HG03095 (cell line): Measurements from ENCODE around the gene LRCOL1.
"Not testable (repeated sequence)": the region's sequence is repeated elsewhere in the genome, so short reads cannot be mapped to it uniquely, and the experiment has no call there.

Experiments used
- ATAC-seq: cut with Tn5 transposase; IDR thresholded peaks from one replicate; pipeline ENCODE4 v1.9.1; 2021; ENCODE audit warnings: moderate library complexity; ENCODE audit not compliant: unreplicated experiment

Gene LRCOL1

DNA sequence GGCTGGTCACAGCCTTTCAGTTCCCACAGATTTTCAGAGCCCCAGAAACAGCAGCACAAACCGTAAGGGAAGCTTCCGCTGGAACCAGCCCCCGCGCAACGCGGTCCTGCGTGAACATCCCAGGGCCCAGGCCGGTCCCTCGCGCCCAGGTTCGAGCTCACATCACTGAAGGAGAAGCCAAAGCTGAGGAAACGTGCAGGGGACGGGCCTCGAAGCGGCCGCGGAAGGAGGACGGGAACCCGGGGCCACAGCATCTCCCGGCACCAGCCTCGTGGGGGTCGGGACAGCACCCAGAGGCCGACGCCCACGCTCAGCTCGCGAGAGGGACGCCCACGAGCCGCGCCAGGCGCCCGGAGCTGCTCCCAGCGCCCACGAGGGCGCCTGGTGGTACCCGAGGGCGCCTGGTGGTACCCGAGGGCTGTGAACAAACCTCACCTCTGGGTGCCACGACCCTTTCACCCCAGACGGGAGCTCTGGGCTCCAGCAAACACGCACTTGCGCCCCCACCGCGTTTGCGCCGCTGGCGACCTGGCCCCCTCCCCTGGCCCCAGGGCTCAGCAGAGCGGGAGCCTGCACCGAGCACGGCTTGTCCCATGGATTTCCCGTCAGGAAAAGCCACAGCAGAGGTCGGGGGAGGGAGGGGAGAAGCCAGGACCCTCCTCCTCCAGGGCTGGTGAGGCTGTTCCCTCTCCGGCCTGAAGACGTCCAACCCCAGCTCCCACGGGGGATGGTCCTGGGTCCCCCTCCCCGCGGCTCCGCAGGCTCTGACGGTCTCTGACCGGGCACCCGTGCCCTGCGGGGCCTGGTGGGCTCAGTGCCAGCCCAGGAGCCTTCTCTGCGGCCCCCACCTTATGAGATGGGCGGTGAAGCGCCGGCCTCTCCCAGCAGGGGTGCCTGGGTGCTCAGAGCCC lies 6.9 kb downstream of the LRCOL1 start:
- ATAC-seq: no peak

- no peak for ATAC-seq
Measured at GRCh38 chr12:132602572-132603239, 7.7 kb downstream of the LRCOL1 start.

DNA sequence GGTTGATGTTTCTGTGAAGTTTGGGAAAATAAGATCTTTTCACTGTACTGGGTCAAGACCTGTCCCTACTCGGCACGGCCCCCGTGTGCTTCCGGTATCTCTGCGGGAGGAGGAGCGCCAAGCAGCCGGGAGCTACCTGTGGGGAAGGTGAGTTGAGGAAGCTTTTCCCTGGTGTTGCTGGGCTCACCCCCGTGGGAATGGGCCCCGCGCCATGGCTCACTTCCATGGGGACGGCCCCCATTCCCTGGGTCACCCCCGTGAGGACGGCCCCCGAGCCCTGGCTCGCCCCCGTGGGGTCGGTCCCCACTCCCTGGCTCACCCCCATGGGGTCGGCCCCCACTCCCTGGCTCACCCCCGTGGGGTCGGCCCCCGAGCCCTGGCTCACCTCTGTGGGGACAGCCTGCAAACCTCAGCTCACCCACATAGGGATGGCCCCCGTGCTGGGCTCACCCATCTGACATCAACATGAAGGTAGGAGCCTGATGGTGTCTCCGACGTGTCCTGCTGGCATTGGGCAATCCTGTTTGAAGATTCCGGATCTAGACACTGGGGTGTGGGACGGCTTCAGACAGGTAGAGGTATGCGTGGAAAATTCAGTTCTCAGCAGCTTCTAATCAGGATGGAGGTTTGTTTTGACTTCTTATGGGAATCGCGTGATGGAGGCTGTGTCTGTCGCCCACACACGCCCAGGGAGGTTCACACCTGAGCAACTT lies 9.1 kb downstream of the LRCOL1 start:
- no peak for ATAC-seq

GRCh38 chr12:132600048-132601032 lies 10.0 kb downstream of the LRCOL1 start:
- no peak for ATAC-seq

- ATAC-seq: not testable (repeated sequence)
Measured at GRCh38 chr12:132599502-132599901, 10.9 kb downstream of the LRCOL1 start.

- ATAC-seq: no peak
Measured at GRCh38 chr12:132597333-132598316, 12.8 kb downstream of the LRCOL1 start.

- no peak for ATAC-seq
Measured at GRCh38 chr12:132596016-132596415, 14.4 kb downstream of the LRCOL1 start.

- no peak for ATAC-seq
Measured at GRCh38 chr12:132595183-132595582, 15.2 kb downstream of the LRCOL1 start.

- peak; percentile 62 for ATAC-seq
Measured at GRCh38 chr12:132593938-132594358, 16.4 kb downstream of the LRCOL1 start.

DNA sequence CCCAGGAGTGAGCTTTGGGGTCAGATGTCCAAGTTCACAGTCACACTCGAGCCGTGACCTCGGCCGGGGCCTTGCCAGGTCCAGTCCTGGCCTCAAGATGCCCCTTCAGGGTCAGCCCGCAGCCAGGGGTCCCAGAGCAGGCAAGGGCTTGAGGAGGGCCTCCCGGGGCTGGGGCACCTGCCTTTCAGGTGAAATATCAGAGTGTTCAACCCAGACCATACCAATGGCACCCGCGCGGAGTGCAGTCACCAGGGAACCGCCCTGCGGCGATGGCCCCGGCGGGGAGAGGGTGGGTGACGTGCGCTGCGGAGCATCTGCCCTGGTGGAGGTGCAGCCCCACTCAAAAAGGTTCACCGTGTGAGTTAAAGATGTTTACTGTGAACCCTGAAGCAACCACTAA lies 16.9 kb downstream of the LRCOL1 start:
- no peak for ATAC-seq

- ATAC-seq: no peak
Measured at GRCh38 chr12:132593071-132593470, 17.3 kb downstream of the LRCOL1 start.

- ATAC-seq: no peak
Measured at GRCh38 chr12:132592282-132592970, 18.0 kb downstream of the LRCOL1 start.

DNA sequence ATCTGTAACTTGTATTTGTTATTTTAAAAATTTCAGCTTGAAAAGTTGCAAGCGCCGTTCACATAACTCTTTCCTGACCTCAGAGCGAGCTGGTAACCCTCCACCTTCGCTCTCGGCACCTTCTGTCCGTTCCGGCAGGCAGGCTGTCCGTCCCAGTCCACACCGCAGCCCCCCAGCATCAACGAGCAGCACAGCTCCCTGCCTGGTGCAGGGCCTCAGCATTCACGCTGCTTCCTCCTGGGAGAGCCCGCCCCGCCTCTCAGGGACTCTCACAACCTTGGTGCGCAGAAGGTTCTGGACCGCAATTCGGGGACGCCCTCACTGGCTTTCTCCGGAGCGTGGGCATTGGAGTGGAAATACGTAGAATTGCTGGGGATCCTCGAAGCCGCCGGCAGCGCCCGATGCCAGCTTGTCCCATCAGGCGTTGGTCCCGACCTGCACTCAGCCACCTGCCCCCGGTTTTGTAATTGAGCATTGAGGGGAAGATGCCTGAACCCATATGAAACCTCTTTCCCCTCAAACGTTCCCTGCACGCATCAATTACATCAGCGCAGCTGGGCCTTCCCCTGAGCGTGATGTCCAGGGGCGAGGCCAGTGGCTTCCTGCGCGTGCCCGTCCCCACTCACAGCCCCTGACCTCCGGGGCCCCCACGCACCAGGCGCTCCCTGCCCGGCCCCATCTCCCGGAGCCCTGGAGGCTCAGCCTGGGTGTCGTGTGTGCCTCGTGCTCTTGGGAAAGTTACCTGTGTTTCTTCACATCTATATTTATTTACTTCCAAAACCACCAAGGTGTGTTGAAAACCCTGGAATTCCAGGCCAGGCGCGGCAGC lies 19.1 kb downstream of the LRCOL1 start:
- ATAC-seq: no peak

DNA sequence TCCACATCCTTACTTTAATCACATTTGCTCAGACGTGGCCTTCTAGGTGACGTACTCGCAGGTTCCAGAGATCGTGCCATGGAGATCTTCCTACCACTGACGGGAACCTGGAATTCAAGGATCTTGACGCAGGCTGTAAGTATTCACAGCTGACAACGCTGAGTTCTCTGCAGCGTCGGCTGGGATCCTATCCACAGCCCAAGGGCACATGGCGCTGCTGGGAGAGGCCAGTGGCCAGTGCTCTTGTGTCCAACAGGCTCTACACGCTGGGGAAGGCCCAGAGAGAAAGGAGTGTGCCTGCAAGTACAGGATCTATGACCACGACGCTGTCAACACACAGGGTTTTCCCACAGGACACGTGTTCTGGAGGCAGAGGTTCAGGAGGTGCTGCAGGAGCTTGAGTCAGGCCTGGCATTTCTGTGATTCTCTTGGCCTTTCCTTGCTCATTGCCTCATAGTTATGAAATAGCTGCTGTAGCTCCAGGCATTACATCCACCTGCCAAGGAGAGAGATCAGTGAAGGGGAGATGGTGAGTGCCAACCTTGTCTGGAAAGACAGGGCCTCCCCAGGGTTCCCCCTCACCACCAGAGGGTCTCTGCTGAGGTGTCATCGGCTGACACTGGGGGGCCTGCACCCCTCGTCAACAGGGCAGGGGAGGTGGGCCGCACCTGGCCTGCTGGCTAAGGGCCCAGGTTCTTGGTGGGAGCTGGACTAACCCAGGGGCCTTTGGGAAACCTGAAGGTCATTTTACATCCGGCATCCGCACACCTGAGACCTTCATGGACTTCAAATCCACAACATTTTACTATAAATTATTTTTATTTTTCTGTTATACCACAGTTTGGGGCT lies 21.3 kb downstream of the LRCOL1 start:
- no peak for ATAC-seq

DNA sequence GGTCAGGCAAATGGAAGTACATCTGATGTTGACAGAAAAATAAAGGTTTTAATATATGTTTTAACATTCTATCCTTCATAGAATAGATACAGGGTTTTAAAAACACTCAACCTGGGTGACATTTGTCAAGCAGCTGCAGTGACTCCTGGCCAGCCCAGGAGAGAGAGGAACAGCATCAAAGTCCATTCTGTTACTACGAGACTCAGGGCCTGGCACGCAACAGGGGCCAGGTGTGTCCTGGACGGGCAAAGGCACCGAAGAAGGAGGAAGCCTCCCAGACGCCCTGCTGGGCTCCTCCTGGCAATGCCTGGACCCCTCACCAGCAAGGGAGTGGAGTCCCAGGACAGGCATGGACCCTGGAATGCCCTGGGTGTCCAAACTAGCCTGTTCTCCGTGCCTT lies 22.1 kb downstream of the LRCOL1 start:
- ATAC-seq: no peak

DNA sequence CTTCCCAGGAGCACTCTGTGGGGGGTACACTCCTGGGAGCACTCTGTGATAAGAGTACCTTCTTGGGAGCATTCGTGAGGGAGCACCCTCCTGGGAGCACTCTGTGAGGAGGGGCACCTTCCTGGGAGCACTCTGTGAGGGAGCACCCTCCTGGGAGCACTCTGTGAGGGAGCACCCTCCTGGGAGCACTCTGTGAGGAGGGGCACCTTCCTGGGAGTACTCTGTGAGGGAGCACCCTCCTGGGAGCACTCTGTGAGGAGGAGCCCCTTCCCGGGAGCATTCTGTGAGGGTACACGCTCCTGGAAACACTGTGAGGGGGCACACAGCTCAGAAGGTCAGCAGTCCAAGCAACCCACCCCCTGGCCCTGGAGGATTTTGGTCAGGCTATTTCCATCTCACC lies 22.6 kb downstream of the LRCOL1 start:
- ATAC-seq: no peak

DNA sequence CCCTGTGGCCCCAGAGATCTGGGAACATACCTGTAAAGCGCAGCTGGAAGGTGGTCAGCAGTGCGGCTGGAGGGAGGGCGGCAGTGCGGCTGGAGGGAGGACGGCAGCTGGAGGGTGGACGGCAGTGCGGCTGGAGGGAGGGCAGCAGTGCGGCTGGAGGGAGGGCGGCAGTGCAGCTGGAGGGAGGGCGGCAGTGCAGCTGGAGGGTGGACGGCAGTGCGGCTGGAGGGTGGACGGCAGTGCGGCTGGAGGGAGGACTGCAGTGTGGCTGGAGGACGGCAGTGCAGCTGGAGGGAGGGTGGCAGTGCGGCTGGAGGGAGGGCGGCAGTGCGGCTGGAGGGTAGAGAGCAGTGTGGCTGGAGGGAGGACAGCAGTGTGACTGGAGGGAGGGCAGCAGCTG lies 23.5 kb downstream of the LRCOL1 start:
- ATAC-seq: no peak
